Endothelial cell of hepatic sinusoid (primary cell): ENCODE measurements around the gene DCPS.
"Not testable (repeated sequence)": the region's sequence is repeated elsewhere in the genome, so short reads cannot be mapped to it uniquely, and the experiment has no call there.

Experiments used
- in situ Hi-C: cut with HindIII; loops from 2 replicates; pipeline ENCODE4 v1.10.0; 2017; ENCODE audit warnings: low sequenced_read_pairs

Gene DCPS

DNA sequence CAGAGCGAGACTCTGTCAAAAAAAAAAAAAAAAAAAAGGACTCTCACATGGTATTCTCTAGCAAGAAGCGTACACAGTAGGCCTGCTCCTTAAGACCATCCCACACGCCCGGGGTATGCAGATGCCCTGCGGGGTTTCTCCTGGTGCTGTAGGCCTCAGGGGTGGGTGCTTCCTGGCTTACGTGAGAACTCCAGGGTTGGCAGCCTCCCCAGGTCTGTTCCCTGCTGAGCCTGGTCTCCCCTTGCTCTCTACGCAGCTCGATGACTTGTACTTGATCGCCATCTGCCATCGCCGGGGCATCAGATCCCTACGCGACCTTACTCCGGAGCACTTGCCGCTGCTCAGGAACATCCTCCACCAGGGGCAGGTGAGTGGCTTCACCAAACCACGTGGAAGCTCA, 39.2 kb downstream of the DCPS start:
- in situ Hi-C loops, result no loop called here

DNA sequence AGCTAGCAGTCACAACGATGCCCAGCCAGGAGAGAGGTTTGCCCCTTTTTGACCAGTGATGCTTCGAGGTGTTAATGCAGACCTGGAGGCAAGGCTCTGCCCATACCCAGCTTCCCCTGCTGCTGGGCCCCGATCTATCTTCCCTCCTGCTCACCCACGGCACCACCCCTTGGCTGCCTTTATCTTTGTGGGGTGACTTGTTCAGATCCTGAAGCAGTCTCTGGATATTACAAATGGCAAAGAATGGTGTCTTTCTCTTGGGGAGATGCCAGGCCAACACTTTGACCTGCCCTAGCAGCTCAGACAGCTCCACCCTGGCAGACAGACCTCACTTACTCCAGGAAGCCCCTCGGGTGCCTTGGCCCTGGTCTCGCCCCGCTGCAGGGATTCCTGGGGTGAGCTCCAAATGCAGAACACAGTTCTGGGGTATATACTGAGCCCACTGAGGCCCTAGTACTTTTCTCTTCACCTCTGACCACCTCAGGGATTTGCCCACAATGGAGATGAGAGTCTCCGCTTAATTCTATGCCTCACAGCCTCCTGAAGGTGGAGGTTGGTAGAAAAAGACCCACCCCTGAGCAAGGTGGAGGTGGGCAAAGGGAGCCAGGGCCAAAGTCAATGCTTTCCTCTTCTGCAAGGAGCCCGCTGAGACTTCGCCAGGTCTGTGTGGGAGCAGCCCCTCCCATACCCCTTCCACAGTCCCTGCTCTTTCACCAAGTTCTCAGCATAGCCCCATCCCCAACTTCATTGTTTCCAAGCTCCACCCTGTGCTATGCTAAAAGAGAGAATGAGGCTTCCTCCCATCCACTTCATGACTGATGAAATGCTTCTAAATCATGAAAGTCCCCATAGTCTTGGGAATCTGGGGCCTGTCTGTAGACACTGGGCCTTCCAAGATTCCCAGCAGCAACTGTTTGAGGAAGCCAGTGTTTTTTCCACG, 40.6 kb downstream of the DCPS start:
- in situ Hi-C loops, result no loop called here

DNA sequence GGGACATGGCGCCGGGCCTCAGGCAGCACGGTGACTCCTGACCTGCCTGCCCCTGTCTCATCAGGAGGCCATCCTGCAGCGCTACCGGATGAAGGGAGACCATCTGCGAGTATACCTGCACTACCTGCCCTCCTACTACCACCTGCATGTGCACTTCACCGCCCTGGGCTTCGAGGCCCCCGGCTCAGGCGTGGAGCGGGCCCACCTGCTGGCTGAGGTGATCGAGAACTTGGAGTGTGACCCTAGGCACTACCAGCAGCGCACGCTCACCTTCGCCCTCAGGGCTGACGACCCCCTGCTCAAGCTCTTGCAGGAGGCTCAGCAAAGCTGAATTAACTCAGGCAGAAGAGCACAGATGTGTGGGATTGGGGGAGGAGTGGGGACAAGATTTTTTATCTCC, 41.4 kb downstream of the DCPS start:
- in situ Hi-C loops, result no loop called here

DNA sequence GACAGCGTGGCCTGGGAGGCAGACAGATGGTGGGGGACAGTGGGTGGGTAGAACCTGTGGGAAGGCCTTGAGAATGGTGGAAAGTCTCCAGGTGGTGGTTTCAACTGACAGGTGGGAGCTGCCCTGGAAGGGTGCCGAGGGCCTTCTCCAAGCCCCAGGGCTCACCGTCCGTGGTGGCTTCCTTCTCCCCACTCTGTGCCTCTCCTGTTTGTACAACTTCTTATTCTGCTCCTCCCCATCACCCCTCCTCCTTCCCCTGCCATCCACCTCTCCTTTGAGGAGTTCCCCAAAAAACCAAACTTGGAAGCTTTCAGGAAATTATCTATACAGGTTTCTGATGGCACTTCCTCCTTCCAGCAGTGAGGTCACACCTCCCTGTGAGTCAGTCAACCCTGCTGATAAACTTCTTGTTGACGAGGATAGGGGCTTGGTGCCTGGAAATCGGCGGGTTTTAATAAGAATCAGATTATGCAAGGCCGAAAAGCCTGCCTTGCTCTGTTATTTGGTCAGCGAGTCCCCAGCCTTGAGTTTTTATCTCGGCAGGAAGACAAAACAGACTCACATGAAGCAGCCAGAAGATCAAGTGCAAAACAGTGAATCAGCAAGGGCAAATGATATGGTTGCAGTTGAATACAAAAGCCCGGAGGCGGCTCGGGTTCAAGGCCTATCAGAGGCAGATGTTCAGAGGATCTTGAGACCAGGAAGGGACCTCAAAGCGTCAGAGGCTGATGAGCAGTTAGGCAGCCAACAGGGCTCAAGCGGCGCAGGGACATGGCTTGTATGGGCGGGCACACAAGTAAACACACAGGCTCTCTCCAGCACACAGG, 42.1 kb downstream of the DCPS start:
- in situ Hi-C loops, result no loop called here

DNA sequence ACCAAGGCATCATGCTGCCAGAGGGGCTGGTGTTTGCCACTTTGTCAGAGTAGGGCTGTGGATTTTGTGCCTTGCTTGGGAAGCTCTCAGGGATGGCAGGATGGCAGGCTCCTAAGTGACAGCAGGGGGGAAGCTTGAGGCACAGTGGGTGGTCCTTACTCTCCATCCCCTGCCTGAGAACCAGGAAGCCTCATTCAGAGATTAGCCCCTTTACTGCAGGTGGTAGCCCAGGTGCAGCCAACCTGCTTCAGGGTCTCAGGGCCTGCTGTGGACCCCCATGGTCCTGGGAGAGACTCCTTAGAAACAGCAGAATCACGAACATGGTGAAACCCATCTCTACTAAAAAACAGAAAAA, 42.7 kb downstream of the DCPS start:
- in situ Hi-C loops, result no loop called here

DNA sequence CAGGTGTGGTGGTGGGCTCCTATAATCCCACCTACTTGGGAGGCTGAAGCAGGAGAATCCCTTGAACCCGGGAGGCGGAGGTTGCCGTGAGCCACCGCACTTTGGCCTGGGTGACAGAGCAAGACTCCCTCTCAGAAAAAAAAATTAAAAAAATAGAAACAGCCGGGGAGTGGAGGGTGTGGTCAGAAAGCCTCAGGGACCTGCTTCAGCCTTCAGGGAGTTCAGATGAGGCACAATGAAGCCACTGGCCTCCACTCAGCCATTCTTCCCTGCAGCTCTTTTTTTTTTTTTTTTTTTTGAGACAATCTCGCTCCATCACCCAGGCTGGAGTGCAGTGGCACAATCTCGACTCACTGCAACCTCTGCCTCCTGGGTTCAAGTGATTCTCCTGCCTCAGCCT, 43.1 kb downstream of the DCPS start:
- in situ Hi-C loops, result not testable (repeated sequence)

DNA sequence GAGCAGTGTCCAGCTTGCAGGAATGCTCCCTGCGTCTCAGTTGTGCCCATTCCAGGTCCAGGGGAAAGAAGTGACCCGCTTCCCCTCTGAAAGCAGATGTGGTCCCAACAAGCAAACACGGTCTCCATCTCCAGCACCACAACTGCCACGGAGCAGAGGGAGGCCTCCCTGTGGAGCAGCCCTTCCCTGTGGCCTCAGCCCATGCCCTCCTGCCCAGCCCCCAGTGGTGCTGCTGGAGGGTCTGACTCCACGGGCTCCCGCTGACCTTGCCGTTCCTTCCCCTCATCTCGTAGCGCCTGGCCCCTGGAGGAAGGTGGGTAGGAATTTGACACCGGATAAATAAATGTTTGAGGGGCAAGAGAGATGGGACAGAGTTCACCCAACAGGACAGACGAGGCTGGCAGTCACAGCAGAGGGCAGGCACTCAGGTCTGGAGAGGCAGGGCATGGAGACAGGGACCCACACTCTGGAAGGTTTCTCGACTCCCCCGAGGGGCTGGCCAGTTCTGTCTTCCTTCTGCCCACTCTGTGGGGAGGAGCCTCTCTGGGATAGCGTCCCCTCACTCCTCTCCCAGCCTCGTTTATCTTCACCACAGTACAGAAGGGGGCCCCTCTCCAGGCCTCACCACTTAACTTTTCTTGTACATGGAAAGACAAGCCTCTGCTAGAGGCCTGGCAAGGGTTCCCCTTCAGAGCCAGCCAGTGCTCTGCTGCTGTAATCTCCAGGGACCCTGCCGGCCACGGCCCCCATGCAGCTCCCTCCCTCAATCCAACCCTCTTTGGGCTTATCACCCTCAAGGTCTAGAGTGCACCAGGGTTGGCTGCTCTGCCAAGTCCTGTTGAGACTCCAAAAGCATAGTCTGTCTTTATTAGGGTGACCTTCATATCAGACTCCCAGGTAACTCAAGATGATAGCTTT, 44.1 kb downstream of the DCPS start:
- in situ Hi-C loops, result no loop called here

DNA sequence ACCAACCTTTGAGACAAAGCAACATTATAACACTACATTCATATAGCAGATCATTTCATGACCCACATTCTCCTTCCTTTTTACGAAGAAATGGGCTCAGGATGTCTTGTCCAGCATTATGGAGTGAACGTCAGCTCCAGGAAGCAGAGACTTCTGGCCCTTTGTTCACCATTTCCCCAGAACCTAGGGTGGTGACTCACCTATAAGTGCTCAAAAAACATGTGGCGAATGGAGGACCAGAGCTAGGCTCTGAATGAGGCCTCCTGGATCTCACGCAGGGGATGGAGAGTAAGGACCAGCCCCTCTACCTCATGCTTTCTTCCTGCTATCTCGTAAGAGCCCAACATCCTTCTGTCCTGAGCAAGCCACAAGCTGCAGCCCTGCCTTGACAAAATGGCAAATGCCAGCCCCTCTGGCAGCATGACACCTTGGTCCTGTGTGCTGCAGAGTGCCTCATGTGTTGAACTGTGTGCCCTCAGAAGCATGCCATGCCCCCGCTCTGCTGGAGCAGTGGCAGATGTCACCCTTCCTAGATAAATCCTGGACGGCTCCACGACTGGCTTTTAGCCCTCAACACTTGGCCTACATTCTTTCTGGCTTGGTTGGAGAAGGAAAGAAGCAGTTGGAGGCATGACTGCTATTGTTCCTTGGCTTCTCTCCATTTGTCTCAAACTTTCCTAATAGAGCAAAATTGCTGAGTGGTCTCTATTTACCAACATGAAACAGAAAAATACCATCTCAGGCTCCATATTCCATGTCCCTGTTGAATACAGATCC, 45.1 kb downstream of the DCPS start:
- in situ Hi-C loops, result no loop called here

DNA sequence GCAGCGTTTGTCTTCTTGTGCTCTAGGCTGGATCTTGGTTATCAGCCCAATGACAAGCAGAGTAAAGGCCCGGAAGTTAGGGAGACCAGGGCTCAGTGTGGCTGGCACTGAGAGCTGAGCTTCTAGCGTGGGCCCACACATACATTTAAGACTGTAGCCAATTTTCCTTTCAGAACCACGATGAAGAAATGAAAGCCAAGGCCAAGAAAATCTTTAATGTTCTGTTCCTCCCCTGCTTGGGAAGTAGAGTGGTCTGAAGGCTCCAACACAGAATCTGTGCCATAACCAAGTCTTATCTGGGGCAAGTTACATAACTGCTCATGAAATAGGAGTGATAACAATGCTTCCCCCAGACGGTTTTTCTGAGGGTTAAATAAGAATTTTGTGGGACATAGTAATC, 47.0 kb downstream of the DCPS start:
- in situ Hi-C loops, result loop anchor here (5.0 kb wide), 1 partner anchor 41 kb away; no protein-coding TSS in a partner anchor

DNA sequence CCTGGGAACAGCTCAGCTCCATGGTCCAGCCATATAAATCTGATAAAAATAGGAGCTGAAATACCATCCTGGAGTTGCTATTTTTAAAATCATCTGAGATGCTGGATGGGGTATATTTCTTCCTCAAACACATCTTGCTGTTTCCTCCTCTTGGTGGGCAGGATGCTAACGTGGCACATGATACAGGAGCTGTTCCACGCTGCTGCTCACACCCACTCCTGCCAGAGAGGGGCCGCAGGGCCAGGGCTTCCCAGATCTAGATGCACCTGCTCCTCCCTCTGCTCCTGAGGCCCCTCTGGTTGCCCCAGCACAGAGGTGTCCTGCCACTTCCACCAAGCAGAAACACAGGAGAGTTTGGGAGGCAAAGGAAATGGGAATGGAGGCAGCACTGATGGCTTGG, 48.3 kb downstream of the DCPS start:
- in situ Hi-C loops, result loop anchor here (5.0 kb wide), 1 partner anchor 40 kb away; no protein-coding TSS in a partner anchor

DNA sequence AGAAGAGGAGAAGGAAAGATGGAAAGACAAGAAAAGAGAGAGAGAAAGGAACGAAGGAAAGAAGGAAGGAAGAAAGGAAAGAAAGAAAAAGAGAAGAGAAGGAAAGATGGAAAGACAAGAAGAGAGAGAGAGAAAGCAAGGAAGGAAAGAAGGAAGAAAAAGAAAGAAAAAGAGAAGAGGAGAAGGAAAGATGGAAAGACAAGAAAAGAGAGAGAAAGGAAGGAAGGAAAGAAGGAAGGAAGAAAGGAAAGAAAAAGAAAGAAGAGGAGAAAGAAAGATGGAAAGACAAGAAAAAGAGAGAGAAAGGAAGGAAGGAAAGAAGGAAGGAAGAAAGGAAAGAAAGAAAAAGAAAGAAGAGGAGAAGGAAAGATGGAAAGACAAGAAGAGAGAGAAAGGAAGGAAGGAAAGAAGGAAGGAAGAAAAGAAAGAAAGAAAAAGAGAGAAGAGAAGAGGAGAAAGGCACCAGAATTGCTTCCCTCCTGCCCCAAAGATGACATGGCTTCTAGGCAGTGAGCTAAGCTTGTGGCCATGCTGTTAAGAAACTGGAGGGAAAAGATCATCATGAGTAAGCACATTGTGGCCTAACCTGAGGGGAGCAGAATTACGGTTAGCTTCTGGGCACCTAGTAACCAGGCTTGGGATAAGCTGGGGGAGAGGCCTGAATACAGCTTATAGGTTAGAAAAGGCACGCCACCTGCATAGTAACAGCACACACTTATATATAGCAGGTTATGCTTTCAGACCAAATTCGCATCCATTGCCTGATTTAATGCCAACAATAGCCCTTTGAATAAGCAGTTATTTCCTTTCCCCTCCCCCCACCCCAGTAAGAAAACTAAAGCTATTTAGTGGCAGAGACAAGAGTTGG, 49.3 kb downstream of the DCPS start:
- in situ Hi-C loops, result loop anchor here (5.0 kb wide), 1 partner anchor 39 kb away; no protein-coding TSS in a partner anchor

DNA sequence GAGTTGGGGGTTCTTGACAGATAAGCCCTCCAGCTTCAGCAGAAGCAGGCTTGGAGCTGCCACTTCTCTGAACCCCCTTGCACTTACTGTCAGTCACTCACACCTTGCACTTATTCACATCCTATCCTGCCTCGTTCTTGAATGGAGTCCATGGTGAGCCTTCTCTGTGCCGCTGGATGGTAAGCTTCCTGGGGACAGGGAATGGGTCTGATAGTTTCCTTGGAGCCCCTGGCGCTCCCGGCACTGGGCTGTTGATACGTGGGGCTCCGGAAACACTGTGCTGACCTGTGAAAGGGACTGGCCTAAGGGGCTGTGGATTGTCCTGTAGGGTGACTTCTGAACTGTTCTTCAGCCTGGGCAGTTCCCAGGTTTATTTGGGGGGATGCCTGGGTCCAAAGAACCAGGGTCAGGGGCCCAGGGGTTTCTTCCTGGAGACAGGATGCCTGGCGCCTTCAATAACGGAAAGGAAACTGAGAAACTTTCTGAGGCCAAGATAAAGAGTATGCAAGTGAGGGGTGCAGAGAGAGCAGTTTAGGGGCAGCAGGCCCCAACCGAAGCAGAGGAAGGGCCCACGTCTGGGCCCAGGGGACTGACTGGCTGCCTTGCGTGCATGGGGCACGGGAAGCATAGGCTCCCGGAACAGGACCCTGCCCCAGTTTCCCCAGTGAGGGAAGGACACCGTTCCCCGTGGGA, 50.9 kb downstream of the DCPS start:
- in situ Hi-C loops, result loop anchor here (5.0 kb wide), 1 partner anchor 38 kb away; no protein-coding TSS in a partner anchor

DNA sequence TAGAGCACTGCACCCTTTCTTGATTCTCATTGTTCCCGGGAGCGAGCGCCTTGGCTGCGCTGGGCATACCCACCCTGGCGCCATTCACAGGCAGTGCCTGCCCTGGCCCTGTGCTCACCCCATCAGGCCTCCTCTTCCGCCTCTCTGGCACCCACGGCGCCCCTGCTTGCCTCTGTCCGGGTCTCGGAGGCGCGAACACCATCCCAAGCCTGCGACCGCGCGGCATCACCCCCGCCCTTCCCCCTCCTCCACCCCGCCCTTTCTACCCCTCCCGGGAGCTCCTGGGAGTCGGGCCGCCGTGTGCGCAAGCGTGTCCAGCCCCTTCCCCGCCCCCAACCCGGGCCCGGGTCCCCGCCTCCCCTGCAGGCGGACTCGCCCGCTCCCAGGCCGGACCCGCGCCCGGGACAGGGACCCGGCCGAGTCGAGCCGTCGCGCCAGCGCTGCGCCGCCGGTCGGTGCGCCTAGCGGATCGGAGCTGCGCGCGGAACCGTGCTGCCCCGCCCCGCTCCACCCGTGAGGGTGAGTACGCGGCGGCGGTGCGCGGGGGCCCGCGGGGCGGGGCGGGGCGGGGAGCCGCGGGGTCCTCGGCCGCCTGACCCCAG, 51.6 kb downstream of the DCPS start, which contains the start of gene ST3GAL4:
TSS of gene ST3GAL4 (plus strand) at position 363 of the 602 bp plus-strand sequence. CDS start 50,470 bp downstream, outside the sequence.
- in situ Hi-C loops, result no loop called here

DNA sequence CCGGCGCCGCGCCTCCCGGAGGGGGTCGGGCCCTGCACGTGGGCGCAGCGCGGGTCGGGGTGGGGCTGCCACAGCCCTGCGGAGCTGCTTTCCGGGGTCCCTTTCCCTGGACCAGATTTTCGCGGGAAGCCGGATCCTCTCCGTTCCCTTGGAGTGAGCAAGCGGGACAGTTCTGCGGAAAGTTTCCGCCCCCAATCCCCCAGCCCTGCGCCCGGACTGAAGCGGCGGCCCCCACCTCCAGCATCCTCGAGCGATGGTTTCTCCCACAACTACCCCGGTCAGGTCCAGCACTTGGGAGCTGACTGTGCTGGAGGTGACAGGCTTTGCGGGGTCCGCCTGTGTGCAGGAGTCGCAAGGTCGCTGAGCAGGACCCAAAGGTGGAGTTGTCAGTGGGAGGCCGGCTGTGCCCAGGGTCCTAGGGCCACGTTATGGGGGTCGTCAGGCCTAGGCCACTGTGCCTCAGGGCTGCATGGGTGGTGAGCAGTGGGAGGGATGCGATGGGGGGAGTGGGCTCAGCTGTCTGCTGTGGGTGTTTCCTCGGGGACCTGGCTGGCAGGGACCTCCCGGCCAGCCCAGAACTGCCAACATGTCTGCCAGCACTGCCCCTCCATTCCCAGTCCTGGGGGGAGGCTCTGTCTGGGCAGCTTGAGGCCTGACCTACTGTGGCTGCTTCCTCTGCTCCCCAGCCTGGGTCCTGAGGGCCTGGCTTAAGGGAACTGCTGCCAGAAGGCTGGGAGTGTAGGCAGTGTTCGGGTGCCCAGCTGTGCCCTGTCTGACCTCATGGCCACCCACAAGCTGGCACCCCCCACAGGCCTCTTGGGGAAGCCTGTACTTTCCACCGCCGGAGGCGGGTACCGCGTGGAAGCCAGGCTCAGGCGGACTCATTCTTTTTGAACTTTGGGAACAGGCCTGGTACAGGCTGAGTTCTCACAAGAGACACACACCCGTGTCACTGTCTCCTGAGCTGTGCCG, 52.4 kb downstream of the DCPS start:
- in situ Hi-C loops, result no loop called here

DNA sequence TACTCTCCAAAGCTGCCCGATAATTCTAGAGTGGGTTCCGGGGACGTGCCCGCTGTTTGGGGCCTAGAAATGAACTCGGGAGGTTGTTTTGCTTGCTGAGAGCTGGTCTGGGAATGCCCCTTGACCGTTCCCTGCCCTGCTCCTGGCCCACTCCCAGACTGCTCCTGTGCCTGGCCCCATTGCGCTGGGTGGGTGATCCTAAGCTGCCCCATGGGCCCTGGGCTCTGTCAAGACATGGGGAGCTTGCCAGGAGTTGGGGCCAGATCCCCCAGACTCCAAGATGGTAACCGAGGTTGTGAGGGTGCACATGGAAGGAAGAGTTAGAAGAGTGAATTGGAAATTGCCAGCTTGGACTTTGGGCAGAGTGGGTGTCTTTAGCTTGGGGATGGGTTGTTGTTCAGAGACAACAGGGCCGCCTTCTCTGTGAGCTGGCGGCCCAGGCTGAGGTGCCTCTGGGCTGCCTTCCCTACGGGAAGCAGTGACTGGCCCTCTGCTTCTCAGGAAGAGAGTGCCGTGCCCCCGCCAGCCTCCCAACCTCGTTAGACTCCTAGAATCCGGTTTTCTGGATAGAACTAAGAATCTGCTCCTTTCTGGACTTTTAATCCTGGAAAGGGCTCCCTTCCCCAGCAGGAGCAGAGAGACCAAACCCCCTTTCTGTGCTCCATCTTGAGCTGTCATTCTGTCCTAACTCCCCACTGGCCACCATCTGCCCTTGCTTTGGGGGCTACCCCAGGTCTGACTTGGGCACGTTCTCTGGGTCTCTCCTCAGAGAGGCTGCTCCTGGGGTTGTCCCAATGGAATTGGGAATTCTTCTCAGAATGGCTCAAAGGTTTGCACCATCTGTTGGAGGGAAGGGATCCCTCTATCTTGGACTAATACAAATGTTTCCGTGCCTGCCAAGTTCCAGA, 53.4 kb downstream of the DCPS start:
- in situ Hi-C loops, result no loop called here
